GM18909 (cell line): ENCODE measurements around the gene PCDHA5.

ENCODE experiments used
- ATAC-seq: cut with Tn5 transposase; IDR thresholded peaks from one replicate; pipeline ENCODE4 v1.9.1; 2021; ENCODE audit warnings: mild to moderate bottlenecking; ENCODE audit not compliant: unreplicated experiment, poor library complexity

Gene PCDHA5

DNA sequence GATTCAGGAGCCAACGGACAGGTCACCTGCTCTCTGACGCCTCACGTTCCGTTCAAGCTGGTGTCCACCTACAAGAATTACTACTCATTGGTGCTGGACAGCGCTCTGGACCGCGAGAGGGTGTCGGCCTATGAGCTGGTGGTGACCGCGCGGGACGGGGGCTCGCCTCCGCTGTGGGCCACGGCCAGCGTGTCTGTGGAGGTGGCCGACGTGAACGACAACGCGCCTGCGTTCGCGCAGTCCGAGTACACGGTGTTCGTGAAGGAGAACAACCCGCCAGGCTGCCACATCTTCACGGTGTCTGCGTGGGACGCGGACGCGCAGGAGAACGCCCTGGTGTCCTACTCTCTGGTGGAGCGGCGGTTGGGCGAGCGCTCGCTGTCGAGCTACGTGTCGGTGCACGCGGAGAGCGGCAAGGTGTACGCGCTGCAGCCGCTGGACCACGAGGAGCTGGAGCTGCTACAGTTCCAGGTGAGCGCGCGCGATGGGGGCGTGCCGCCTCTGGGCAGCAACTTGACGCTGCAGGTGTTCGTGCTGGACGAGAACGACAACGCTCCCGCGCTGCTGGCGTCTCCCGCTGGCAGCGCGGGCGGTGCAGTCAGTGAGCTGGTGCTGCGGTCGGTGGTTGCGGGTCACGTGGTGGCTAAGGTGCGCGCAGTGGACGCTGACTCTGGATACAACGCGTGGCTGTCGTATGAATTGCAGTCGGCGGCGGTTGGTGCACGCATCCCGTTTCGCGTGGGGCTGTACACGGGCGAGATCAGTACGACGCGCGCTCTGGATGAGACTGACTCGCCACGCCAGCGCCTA is 36.0 kb downstream of the PCDHA5 start:
- ATAC-seq: no peak

DNA sequence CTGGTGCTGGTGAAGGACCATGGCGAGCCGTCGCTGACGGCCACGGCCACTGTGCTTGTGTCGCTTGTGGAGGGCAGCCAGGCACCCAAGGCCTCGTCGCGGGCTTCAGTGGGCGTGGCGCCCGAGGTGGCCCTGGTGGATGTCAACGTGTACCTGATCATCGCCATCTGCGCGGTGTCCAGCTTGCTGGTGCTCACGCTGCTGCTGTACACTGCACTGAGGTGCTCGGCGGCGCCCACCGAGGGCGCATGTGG is 36.5 kb downstream of the PCDHA5 start:
- ATAC-seq: no peak

DNA sequence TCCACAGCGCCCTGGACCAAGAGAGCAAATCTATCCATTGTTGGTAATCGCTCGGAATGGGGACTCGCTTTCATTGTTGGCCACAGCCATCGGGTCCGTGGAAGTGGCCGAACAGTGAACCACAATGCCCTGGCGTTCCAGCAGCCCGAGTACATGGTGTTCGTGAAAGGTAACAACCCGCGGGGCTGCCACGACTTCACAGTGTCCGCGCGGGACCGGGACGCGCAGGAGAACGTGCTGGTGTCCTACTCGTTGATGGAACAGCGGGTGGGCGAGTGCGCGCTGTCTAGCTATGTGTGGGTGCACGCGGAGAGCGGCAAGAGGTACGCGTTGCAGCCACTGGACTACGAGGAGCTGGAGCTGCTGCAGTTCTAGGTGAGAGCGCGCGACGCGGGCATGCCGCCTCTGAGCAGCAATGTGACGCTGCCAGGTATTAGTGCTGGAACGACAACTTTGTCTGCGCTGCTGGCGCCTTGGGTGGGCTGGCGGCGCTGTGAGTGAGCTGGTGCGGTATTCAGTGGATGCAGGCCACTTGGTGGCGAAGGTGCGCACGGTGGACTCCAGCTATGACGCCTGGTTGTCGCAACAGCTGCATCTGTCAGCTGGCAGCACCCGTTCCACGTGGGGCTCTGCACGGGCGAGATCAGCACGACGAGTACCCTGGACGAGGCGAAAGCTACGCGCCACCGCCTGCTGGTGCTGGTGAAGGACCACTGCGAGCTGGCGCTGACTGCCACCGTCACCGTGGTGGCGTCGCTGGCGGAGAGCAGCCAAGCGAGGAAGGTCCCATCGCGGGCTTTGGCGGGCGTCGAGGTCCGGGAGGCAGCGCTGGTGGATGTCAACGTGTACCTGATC is 41.3 kb downstream of the PCDHA5 start:
- no peak for ATAC-seq

DNA sequence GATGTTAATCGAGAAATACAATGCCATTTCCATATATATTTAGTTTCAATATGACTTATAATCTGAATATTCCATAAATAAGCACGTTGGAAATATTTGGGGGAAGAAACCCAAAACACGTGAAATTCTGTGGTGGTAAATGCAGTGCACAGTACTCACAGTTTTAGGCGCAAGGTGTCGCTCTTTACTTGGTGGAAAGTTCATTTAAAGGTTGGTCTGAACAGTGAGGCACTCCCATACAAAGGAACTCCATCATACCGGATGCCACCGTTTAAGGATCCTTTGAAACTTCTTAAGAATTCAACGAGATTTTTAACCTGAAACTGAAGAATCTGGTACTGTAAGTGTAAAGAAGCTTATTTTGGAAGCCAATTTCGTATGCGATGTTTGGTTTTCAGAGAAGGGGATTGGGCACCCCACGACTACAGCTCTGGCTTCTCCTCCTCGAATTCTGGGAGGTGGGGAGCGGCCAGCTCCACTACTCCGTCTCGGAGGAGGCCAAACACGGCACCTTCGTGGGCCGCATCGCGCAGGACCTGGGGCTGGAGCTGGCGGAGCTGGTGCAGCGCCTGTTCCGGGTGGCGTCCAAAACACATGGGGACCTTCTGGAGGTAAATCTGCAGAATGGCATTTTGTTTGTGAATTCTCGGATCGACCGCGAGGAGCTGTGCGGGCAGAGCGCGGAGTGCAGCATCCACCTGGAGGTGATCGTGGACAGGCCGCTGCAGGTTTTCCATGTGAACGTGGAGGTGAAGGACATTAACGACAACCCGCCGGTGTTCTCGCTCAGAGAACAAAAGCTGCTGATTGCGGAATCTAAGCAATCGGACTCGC is 47.5 kb downstream of the PCDHA5 start, which contains the start of gene PCDHA11:
Gene PCDHA11, plus strand, starts transcription at position 237 of the 834 bp plus-strand sequence. Its CDS starts 147 bp downstream, at position 384.
- ATAC-seq: no peak

DNA sequence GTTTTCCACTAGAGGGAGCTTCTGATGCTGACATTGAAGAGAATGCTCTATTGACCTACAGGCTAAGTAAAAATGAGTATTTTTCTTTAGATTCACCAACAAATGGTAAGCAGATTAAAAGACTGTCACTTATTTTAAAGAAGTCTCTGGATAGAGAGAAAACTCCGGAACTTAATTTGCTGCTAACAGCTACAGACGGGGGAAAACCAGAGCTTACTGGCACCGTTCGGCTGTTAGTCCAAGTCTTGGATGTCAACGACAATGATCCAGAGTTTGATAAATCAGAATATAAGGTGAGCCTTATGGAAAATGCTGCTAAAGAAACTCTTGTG is 48.1 kb downstream of the PCDHA5 start:
- ATAC-seq: no peak

DNA sequence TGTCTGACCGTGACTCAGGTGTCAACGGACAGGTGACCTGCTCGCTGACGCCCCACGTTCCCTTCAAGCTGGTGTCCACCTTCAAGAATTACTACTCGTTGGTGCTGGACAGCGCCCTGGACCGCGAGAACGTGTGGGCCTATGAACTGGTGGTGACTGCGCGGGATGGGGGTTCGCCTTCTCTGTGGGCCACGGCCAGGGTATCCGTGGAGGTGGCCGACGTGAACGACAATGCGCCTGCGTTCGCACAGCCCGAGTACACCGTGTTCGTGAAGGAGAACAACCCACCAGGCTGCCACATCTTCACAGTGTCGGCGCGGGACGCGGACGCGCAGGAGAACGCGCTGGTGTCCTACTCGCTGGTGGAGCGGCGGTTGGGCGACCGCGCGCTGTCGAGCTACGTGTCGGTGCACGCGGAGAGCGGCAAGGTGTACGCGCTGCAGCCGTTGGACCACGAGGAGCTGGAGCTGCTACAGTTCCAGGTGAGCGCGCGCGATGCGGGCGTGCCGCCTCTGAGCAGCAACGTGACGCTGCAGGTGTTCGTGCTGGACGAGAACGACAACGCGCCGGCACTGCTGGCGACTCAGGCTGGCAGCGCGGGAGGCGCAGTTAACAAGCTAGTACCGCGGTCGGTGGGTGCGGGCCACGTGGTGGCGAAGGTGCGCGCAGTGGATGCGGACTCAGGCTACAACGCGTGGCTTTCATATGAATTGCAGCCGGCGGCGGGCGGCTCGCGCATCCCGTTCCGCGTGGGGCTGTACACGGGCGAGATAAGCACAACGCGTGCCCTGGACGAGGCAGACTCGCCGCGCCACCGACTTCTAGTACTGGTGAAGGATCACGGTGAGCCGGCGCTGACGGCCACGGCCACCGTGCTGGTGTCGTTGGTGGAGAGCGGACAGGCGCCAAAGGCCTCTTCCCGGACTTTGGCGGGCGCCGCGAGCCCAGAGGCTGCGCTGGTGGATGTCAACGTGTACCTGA is 49.1 kb downstream of the PCDHA5 start:
- no peak for ATAC-seq
